ENCODE results near the gene SCYGR6.

GRCh38 chr2:227713291-227713690, 11.3 kb downstream of the SCYGR6 start:
- TF ChIP-seq CTCF (IDR thresholded peaks at IDR 0.05; ENCODE audit: low read length) (no peak), EZH2 (IDR thresholded peaks at IDR 0.05; ENCODE audit: borderline replicate concordance, low read length) (no peak)

All from OCI-LY1 (cell line).